HG03442 (cell line): ENCODE data around the gene ACBD3.

ENCODE experiments used
- ATAC-seq: cut with Tn5 transposase; IDR thresholded peaks from one replicate; pipeline ENCODE4 v1.9.1; 2021; ENCODE audit warnings: mild to moderate bottlenecking, moderate library complexity; ENCODE audit not compliant: unreplicated experiment

ACBD3 gene

GRCh38 chr1:226202246-226202645 is 15.7 kb upstream of the ACBD3 start:
- no peak for ATAC-seq

DNA sequence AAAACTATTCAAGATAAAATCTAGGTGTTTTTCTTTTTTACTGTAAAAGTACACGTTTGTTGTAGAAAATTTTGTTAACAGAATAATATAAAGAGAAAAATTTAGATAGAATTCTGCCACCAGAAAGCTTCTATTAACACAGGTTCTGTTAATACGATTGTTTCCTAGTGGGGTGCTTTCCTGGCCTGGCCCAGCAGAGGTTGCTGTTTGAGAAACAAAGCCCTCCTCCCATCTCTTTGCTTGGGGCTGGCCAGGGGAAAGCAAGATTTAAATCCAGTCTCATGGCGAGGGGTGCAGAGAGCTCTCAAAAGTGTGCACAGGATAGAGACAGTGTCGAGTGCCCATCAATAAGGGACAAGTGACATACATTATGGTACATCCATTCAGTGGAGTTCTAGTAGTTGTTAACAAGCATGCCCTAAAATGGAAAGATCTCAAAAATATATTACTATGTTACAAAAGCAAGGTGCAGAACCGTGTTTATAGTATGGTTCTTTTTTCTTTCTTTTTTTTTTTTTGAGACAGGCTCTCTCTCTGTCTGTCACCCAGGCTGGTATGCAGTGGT is 14.6 kb upstream of the ACBD3 start:
- no peak for ATAC-seq

- ATAC-seq = no peak
These were observed 13.4 kb upstream of the ACBD3 start for GRCh38 chr1:226199971-226200370.

DNA sequence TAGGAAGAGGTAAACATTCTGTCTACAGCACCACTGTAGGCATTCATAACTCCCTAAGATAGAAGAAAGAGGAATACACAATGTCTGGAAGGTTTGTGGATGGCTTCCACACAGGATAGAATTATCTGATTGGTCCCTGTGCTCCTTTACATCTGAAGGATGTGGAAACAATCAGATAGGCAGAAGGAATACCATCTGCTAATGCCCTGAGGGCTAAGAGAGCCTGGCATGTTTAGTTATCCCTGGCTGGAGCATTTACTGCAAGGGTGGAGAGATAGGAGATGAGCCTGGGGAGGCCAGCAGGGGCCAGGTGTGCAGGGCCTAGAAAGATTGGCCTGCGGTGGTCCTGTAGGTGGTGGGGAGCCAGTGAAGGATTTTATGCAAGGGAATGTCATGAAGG is 8.6 kb upstream of the ACBD3 start:
- no peak for ATAC-seq

- no peak for ATAC-seq
These were observed 839 bp upstream of the ACBD3 start for GRCh38 chr1:226187380-226187779.

GRCh38 chr1:226187019-226187322 is 430 bp upstream of the ACBD3 start:
- no peak for ATAC-seq

GRCh38 chr1:226185141-226186036 is 1.2 kb downstream of the ACBD3 start:
- ATAC-seq = no peak

GRCh38 chr1:226181996-226182714 is 4.4 kb downstream of the ACBD3 start:
- no peak for ATAC-seq

- ATAC-seq = no peak
These were observed 9.7 kb downstream of the ACBD3 start for GRCh38 chr1:226176870-226177269.

DNA sequence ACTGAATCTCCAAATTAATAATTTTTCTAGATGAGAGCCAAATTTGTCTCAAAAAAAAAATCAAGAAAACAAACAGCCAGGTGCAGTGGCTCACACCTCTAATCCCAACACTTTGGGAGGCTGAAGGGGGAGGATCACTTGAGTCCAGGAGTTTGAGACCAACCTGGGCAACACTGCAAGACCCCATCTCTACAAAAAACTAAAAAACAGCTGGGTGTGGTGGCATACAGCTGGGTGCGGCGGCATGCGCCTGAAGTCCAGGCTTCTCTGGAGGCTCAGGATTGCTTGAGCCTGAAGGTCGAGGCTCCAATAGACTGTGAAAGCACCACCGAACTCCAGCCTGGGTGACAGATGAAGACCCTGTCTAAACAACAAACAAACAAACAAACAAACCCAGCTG is 14.0 kb downstream of the ACBD3 start:
- ATAC-seq = no peak

GRCh38 chr1:226166341-226166740 is 20.2 kb downstream of the ACBD3 start:
- ATAC-seq = no peak

GRCh38 chr1:226164154-226164553 is 22.4 kb downstream of the ACBD3 start:
- no peak for ATAC-seq

GRCh38 chr1:226162898-226163297 is 23.6 kb downstream of the ACBD3 start:
- no peak for ATAC-seq

GRCh38 chr1:226158983-226159382 is 27.6 kb downstream of the ACBD3 start:
- no peak for ATAC-seq

DNA sequence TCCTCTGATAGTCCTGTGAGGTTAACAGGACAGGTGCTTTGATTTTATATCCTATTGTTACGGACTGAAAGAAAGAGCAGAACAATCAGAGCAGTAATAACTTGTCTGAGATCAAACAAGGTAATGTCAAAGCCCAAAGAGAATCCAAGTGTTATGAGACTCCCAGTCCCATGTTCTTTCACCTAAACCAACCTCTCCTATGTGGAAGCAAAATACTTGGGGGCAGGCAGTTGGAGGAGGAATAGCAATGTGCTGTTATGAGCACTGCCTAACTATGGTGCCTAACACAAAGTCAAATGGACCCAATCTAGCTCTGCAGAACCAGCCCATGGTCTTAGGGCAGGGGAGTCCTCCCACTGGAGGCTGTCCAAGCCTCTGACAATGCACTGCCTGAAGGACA is 28.1 kb downstream of the ACBD3 start:
- no peak for ATAC-seq

GRCh38 chr1:226157761-226158316 is 28.7 kb downstream of the ACBD3 start:
- ATAC-seq = no peak

DNA sequence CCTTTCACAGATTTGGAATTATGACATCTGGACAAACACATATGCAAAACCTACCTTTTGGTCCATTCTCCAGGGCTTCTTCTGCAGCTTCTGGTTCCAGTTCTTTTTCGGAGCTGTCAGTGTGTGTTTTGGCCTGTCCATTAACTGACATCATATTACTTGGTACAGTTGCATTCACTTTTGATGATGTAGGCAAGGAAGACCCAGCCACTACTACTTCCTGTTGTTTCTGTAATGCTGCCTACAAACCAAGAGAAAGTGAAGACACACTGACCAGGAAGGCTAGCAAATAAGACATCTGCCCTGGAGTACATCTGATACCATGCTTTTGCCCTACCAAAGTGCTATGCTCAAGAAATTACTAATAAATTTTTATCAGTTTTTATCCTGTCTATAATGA is 31.9 kb downstream of the ACBD3 start:
- no peak for ATAC-seq

GRCh38 chr1:226149806-226150205 is 36.7 kb downstream of the ACBD3 start:
- ATAC-seq = no peak

DNA sequence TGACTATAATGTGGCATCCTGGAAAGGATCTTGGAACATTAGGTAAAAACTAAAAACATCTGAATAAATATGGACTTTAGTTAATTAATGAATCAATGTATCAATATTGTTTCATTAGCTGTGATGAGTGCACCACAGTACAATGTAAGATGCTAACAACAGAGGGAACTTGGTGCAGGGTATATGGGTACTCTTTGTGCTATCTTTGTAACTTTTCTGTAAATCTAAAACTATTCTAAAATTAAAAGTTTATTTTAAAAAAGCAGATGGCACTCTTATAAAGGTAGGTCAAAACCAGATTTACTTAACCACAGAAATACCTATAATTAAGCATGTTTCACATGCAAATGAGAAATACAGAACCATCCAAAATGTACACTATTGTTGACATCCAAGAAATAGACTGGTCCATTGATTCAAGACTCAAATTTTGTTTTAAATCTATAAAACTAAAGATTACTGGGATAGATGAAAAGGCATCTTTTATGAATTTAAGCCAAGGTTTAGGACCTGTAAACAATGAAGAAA is 38.4 kb downstream of the ACBD3 start:
- ATAC-seq = no peak

DNA sequence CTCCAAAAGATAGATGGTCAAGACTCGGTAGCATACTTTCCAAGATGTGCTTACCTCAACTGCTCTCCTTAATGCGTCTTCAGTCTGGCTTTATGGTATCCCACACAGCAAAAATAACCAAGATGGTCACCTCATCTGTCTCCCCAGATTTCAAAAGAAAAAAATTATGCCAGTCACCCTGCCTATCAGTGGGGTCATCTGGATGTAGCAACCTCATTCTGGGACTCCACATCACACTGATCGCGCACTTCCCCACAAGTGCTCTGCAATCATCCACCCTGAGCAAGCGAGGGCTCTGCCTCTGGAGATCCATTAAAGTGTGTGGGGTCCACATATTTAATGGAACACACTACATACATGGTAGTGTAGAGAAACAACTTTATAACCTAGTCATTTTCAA is 42.5 kb downstream of the ACBD3 start:
- ATAC-seq = no peak

GRCh38 chr1:226135709-226136108 is 50.8 kb downstream of the ACBD3 start:
- ATAC-seq = no peak
